H1 (cell line): Measurements from ENCODE around the gene WDR27.

Source experiments
- CEBPB ChIP-seq: IDR thresholded peaks from 2 replicates; pipeline ENCODE4 v1.6.1; 2012; ENCODE audit warnings: low read depth, low read length
- EP300 ChIP-seq, 2 experiments: IDR thresholded peaks; 1 replicate in 1 of 2; 2 replicates in 1 of 2; pipeline ENCODE4 v1.6.1; 2011 to 2012; ENCODE audit warnings: low read depth in 2 of 2, low read length in 2 of 2, mild to moderate bottlenecking in 2 of 2, borderline replicate concordance in 1 of 2, inconsistent platforms in 1 of 2, moderate library complexity in 1 of 2
- EZH2 ChIP-seq: fragments of 200-600 bp; sonication (generic); IDR thresholded peaks from 2 replicates; pipeline ENCODE4 v1.7.1; 2012; ENCODE audit warnings: low read depth, mild to moderate bottlenecking, moderate library complexity, low read length, inconsistent platforms; ENCODE audit not compliant: severe bottlenecking
- JUN ChIP-seq: IDR thresholded peaks from 2 replicates; pipeline ENCODE4 v1.6.1; 2011; ENCODE audit warnings: low read depth, mild to moderate bottlenecking, improper control_type of control experiment, low read length
- JUND ChIP-seq: IDR thresholded peaks from 2 replicates; pipeline ENCODE4 v1.6.1; 2011; ENCODE audit warnings: mild to moderate bottlenecking, improper control_type of control experiment, low read length
- NRF1 ChIP-seq: IDR thresholded peaks from 2 replicates; pipeline ENCODE4 v1.6.1; 2011; ENCODE audit warnings: mild to moderate bottlenecking, low read depth, low read length, improper control_type of control experiment
- POLR2A ChIP-seq, 2 experiments: IDR thresholded peaks; 1 replicate in 1 of 2; 2 replicates in 1 of 2; pipeline ENCODE4 v1.6.1; 2011; ENCODE audit warnings: low read depth in 2 of 2, low read length in 2 of 2, mild to moderate bottlenecking in 2 of 2; ENCODE audit errors: control extremely low read depth in 1 of 2
- POLR2AphosphoS5 ChIP-seq: IDR thresholded peaks from 2 replicates; pipeline ENCODE4 v1.6.1; 2011; ENCODE audit warnings: low read depth, low read length
- SIN3A ChIP-seq, 2 experiments: IDR thresholded peaks in 1 of 2; conservative IDR thresholded peaks in 1 of 2; 2 replicates each; pipeline ENCODE4 v1.6.1; 2011 to 2012; ENCODE audit warnings: low read length in 2 of 2, improper control_type of control experiment in 1 of 2, low read depth in 1 of 2, mild to moderate bottlenecking in 1 of 2
- SIRT6 ChIP-seq: IDR thresholded peaks from one replicate; pipeline ENCODE4 v1.7.1; 2012; ENCODE audit warnings: low read length, inconsistent platforms
- SP2 ChIP-seq: IDR thresholded peaks from 2 replicates; pipeline ENCODE4 v1.6.1; 2012; ENCODE audit warnings: mild to moderate bottlenecking, low read length, inconsistent platforms
- TF ChIP-seq, protein P1 (sequence below), 3 experiments: IDR thresholded peaks; 1 replicate in 2 of 3; 2 replicates in 1 of 3; pipeline versions ENCODE4 v1.5.1 to v1.6.1; 2011; ENCODE audit warnings: low read length in 3 of 3, mild to moderate bottlenecking in 3 of 3, inconsistent platforms in 2 of 3, low read depth in 1 of 3, moderate library complexity in 1 of 3; ENCODE audit not compliant: insufficient read depth in 1 of 3; ENCODE audit errors: control extremely low read depth in 1 of 3

DNA sequence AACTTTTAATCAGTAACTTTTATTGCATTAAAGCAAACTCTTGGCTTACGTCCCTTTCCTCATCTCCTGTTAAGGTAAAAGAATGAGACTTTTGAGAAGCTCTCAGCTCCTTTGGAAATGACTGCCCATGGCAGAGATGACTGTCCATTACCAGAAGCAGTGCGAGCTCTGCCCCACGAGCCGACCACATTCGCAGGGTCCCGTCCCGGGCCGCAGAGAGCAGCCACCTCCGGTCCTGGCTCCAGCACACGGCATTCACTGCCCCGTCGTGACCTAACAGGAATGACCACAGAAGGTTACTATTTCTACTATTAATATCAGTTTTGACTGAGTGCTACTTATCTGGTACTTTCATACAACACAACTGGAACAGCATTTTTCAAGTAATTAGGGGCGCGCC is 63.4 kb downstream of the WDR27 start:
- TF ChIP-seq, protein P1, sequence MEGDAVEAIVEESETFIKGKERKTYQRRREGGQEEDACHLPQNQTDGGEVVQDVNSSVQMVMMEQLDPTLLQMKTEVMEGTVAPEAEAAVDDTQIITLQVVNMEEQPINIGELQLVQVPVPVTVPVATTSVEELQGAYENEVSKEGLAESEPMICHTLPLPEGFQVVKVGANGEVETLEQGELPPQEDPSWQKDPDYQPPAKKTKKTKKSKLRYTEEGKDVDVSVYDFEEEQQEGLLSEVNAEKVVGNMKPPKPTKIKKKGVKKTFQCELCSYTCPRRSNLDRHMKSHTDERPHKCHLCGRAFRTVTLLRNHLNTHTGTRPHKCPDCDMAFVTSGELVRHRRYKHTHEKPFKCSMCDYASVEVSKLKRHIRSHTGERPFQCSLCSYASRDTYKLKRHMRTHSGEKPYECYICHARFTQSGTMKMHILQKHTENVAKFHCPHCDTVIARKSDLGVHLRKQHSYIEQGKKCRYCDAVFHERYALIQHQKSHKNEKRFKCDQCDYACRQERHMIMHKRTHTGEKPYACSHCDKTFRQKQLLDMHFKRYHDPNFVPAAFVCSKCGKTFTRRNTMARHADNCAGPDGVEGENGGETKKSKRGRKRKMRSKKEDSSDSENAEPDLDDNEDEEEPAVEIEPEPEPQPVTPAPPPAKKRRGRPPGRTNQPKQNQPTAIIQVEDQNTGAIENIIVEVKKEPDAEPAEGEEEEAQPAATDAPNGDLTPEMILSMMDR (IDR thresholded peaks at IDR 0.05; ENCODE audit: control extremely low read depth in 1 of 3, insufficient read depth in 1 of 3, low read depth in 1 of 3, low read length in 3 of 3): no peak
- TF ChIP-seq JUN (no peak), SP2 (no peak), CEBPB (no peak), EZH2 (no peak), POLR2A (IDR thresholded peaks at IDR 0.05; ENCODE audit: control extremely low read depth in 1 of 2, low read depth in 2 of 2, low read length in 2 of 2) (no peak), JUND (no peak), SIRT6 (no peak), POLR2AphosphoS5 (no peak), NRF1 (no peak), EP300 (IDR thresholded peaks at IDR 0.05; ENCODE audit: borderline replicate concordance in 1 of 2, low read depth in 2 of 2, low read length in 2 of 2) (no peak), SIN3A (conservative IDR thresholded peaks at IDR 0.05 in 1 of 2, IDR thresholded peaks at IDR 0.05 in 1 of 2; ENCODE audit: low read depth in 1 of 2, low read length in 2 of 2) (no peak)
